Measurements from ENCODE around the gene YIPF5. TPM values are rescaled to one million over a fixed set of nuclear protein-coding genes. Genes with fewer than 3 reads are reported as not detected.

Gene YIPF5
- total RNA-seq, 1 donor from 2014 or later: 26.1 TPM

DNA sequence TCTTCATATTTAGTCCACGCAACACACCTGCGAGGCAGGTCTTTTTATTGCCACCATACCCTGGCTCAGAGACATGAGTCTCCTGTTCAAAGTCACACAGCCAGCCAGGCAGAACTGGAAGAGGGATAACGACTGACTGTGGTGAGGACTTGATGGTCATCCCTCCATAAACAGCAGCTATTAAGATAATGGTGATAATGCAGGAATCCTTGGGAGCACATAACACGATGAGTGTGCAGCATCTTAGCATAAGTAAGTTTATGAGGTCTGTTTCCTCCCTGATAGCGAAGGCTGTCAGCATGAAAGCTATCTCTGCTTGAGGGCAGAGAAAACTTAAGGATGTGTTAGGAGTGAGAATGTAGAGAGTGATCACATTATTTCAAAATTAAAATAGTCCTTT lies 31.1 kb upstream of the YIPF5 start:
- TF ChIP-seq, protein P1, sequence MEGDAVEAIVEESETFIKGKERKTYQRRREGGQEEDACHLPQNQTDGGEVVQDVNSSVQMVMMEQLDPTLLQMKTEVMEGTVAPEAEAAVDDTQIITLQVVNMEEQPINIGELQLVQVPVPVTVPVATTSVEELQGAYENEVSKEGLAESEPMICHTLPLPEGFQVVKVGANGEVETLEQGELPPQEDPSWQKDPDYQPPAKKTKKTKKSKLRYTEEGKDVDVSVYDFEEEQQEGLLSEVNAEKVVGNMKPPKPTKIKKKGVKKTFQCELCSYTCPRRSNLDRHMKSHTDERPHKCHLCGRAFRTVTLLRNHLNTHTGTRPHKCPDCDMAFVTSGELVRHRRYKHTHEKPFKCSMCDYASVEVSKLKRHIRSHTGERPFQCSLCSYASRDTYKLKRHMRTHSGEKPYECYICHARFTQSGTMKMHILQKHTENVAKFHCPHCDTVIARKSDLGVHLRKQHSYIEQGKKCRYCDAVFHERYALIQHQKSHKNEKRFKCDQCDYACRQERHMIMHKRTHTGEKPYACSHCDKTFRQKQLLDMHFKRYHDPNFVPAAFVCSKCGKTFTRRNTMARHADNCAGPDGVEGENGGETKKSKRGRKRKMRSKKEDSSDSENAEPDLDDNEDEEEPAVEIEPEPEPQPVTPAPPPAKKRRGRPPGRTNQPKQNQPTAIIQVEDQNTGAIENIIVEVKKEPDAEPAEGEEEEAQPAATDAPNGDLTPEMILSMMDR (IDR thresholded peaks at IDR 0.05; ENCODE audit: borderline replicate concordance): no peak
- no peak for DNase-seq
- intact Hi-C loops (cut with micrococcal nuclease): no loop called here

DNA sequence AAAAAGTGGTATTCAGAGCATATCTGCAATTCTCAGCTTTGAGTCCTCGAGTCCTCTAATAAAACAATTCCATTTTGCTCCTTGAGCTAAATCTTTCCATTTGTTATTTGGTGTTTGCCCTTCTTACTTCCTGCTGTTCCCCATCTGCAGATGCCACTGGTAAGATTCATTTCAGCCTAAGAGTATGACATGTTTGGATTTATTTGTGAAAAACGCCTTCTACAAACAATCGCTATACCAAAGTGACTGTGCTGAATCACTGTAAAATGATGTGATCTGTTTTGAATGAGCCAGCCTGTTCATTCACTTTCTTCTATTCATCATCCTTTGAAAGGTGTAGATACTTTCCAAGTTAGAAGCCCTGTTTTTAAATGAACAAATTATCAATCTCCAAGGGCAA lies 27.9 kb upstream of the YIPF5 start:
- no peaks in the 10 kb centered on the region for H3K9me3 ChIP-seq (replicated peaks)
- intact Hi-C loops (cut with micrococcal nuclease): no loop called here

More for the DNA sequence above, 31.1 kb upstream of the YIPF5 start:
- H3K4me3 ChIP-seq: no peak overlapping the region
- no peaks in the 10 kb centered on the region for H3K36me3 ChIP-seq
- no peaks in the 10 kb centered on the region for H3K9me3 ChIP-seq (replicated peaks)
- peaks cover 14% of the 10 kb centered on the region for H3K4me1 ChIP-seq
- no peak overlapping the region for H3K27ac ChIP-seq (replicated peaks)
- peaks cover 89% of the 10 kb centered on the region for H3K27me3 ChIP-seq (ENCODE audit: low read depth)

DNA sequence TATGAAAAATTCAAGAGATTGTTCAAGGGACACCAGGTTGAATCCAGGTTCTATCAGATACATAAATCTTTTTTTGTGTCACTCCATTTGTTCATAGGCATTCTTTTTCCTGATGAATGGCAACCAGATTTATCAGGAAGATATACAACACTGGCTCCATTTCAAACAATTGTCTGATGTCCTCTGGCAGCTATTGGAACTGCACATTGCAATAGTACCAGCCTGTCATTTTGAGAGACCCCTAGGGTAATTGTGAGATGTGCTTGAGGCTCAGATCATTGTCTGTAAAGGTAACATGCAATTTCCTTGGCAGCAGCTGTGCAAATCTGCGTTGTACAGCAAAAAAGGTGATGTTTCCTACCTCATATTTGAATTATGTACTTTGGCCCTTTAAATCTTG lies 26.2 kb upstream of the YIPF5 start:
- Histone ChIP-seq H3K36me3 (no peaks in the 10 kb centered on the region), H3K27ac (replicated peaks) (no peak overlapping the region), H3K9me3 (replicated peaks) (no peaks in the 10 kb centered on the region), H3K4me3 (no peak overlapping the region), H3K27me3 (ENCODE audit: low read depth) (peaks cover 72% of the 10 kb centered on the region), H3K4me1 (peaks cover under 1% of the 10 kb centered on the region)
- no peak for DNase-seq
- intact Hi-C loops (cut with micrococcal nuclease): no loop called here
- TF ChIP-seq, protein P1 (IDR thresholded peaks at IDR 0.05; ENCODE audit: borderline replicate concordance): no peak

More for the DNA sequence above, 27.9 kb upstream of the YIPF5 start:
- Histone ChIP-seq H3K27ac (replicated peaks) (no peak overlapping the region), H3K36me3 (no peaks in the 10 kb centered on the region), H3K4me3 (no peak overlapping the region), H3K4me1 (peaks cover 6% of the 10 kb centered on the region), H3K27me3 (ENCODE audit: low read depth) (peaks cover 82% of the 10 kb centered on the region)
- DNase-seq: no peak
- TF ChIP-seq, protein P1 (IDR thresholded peaks at IDR 0.05; ENCODE audit: borderline replicate concordance): no peak

DNA sequence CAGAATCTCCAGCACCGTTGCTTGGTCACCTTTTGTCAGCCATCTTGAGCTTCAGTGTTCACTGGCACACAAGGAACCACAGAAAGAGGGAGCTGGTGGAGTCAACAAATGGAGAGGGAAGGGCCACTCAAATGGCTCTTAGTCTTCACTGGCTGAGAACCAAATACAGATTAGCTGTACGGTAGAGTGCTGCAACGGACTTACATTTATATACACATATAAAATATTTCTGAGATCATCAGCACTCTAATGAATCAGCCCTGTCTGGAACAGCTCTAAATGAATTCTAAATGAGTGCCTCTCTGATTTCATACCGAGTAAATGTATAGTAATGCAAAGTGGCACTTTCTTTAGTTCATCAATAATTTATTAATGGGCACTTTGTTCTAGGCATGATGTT lies 25.0 kb upstream of the YIPF5 start:
- Histone ChIP-seq H3K36me3 (no peaks in the 10 kb centered on the region), H3K27me3 (ENCODE audit: low read depth) (peaks cover 62% of the 10 kb centered on the region), H3K27ac (replicated peaks) (no peak overlapping the region), H3K9me3 (replicated peaks) (no peaks in the 10 kb centered on the region), H3K4me1 (no peaks in the 10 kb centered on the region), H3K4me3 (no peak overlapping the region)
- TF ChIP-seq, protein P1 (IDR thresholded peaks at IDR 0.05; ENCODE audit: borderline replicate concordance): no peak
- no peak for DNase-seq
- intact Hi-C loops (cut with micrococcal nuclease): no loop called here

DNA sequence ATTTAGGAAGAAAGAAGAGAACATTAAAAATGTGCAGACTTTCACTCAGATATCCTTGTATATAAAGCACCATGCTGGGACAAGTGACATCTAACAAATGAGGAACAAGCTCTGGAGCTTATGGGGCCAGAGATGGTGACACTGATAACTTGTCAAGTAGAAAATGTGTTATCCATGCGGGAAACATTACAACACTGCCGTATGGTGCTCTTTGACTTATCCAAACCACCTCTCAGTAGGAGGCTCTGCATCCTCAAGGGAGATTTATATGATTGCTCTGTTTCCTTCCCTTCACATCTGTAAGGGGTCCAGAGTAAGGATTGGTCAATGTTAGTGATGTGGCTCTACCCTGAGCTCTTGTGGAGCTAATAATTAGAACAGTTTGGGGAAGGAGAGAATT lies 23.7 kb upstream of the YIPF5 start:
- H3K9me3 ChIP-seq (replicated peaks): no peaks in the 10 kb centered on the region
- no peaks in the 10 kb centered on the region for H3K4me1 ChIP-seq
- no peak overlapping the region for H3K27ac ChIP-seq (replicated peaks)
- DNase-seq: no peak
- no peaks in the 10 kb centered on the region for H3K36me3 ChIP-seq
- peaks cover 49% of the 10 kb centered on the region for H3K27me3 ChIP-seq (ENCODE audit: low read depth)
- H3K4me3 ChIP-seq: no peak overlapping the region
- intact Hi-C loops (cut with micrococcal nuclease): no loop called here
- TF ChIP-seq, protein P1 (IDR thresholded peaks at IDR 0.05; ENCODE audit: borderline replicate concordance): no peak

DNA sequence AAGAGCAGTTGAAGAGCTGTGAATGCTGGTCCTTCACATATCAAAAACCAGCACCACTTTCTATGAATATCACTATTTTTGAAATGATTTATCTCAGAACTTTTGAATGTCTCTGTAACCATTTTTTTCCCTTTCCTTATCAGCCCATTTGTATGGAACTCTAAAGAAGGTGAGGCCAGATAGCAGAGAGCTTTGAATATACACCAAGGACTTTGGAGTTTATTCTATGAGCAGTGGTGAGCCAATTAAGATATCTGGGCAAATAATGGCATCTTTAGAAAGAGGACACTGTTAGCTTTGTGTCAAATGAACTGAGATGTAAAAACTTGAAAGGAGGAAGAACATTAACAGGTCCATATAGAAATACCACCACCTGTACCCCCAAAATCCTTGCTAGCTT lies 22.2 kb upstream of the YIPF5 start:
- Histone ChIP-seq H3K4me3 (no peak overlapping the region), H3K27ac (replicated peaks) (no peak overlapping the region), H3K27me3 (ENCODE audit: low read depth) (peaks cover 35% of the 10 kb centered on the region), H3K4me1 (no peaks in the 10 kb centered on the region), H3K9me3 (replicated peaks) (no peaks in the 10 kb centered on the region), H3K36me3 (no peaks in the 10 kb centered on the region)
- no peak for DNase-seq
- intact Hi-C loops (cut with micrococcal nuclease): no loop called here
- TF ChIP-seq, protein P1 (IDR thresholded peaks at IDR 0.05; ENCODE audit: borderline replicate concordance): no peak

Measured in left ventricle myocardium inferior (tissue), 1 donor.